HepG2 (cell line): ENCODE measurements around the gene REEP3.

Experiments
- CAMTA2 ChIP-seq: sonication (generic); formaldehyde crosslinking; IDR thresholded peaks from 2 replicates; pipeline ENCODE4 v1.4.0; 2020; ENCODE audit warnings: mild to moderate bottlenecking, missing genetic modification reagents, borderline replicate concordance
- NR1H2 ChIP-seq: sonication (generic); formaldehyde crosslinking; IDR thresholded peaks from 2 replicates; pipeline ENCODE4 v1.8.1; 2022; ENCODE audit warnings: low read depth, missing genetic modification reagents, borderline replicate concordance
- ZBTB42 ChIP-seq: sonication (generic); formaldehyde crosslinking; IDR thresholded peaks from 2 replicates; pipeline ENCODE4 v1.5.0; 2020; ENCODE audit warnings: mild to moderate bottlenecking, missing genetic modification reagents
- TF ChIP-seq, protein P1 (sequence below): sonication (generic); formaldehyde crosslinking; IDR thresholded peaks from 2 replicates; pipeline ENCODE4 v1.5.1; 2020; ENCODE audit warnings: mild to moderate bottlenecking, missing genetic modification reagents, borderline replicate concordance
- TF ChIP-seq, protein P2 (sequence below): sonication (generic); formaldehyde crosslinking; conservative IDR thresholded peaks from 2 replicates; pipeline ENCODE4 v1.4.0; 2020; ENCODE audit warnings: missing genetic modification reagents

DNA sequence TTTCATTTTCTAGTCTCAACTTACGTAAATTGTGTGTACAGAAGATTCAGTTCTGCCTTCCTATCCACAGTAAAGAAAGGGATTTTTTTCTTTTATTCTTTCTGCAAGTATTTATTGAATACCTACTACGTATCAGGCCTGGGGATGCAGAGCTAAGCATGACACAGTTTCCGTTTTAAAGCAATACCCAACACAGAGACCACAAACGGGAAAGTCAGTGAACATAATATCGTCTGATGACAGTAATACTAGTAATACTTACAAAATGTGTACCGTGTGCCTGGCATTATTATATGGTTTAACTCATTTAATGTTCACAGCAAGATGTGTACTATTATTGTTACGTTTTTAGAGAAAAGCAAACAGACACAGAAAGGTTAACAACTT, 22.4 kb downstream of the REEP3 start:
- no peak for TF ChIP-seq NR1H2
- TF ChIP-seq CAMTA2 (CRISPR knock-in tag) = no peak
- TF ChIP-seq, protein P1, sequence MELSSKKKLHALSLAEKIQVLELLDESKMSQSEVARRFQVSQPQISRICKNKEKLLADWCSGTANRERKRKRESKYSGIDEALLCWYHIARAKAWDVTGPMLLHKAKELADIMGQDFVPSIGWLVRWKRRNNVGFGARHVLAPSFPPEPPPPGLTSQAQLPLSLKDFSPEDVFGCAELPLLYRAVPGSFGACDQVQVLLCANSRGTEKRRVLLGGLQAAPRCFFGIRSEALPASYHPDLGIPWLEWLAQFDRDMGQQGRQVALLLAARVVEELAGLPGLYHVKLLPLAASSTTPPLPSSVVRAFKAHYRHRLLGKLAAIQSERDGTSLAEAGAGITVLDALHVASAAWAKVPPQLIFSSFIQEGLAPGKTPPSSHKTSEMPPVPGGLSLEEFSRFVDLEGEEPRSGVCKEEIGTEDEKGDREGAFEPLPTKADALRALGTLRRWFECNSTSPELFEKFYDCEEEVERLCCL = no peak
- no peak for TF ChIP-seq ZBTB42 (CRISPR knock-in tag)
- TF ChIP-seq, protein P2, sequence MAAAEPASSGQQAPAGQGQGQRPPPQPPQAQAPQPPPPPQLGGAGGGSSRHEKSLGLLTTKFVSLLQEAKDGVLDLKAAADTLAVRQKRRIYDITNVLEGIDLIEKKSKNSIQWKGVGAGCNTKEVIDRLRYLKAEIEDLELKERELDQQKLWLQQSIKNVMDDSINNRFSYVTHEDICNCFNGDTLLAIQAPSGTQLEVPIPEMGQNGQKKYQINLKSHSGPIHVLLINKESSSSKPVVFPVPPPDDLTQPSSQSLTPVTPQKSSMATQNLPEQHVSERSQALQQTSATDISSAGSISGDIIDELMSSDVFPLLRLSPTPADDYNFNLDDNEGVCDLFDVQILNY (CRISPR knock-in tag) = no peak
